DMS114 treated with DMSO at 0.1 percent for 48 hours (cell line): ENCODE results near the gene RIPOR3.
"Not testable (repeated sequence)": the region's sequence is repeated elsewhere in the genome, so short reads cannot be mapped to it uniquely, and the experiment has no call there.

Source experiments
- DNase-seq: peaks from one replicate; lab custom pipeline; 2025; ENCODE audit not compliant: unreplicated experiment; lab: John Stamatoyannopoulos, UW

RIPOR3 gene

GRCh38 chr20:50703651-50704438, 12.5 kb upstream of the RIPOR3 start:
- not testable (repeated sequence) for DNase-seq

- no peak for DNase-seq
These were observed 10.0 kb upstream of the RIPOR3 start for GRCh38 chr20:50701041-50701963.

- DNase-seq: no peak
These were observed 8.3 kb upstream of the RIPOR3 start for GRCh38 chr20:50699688-50700087.

- DNase-seq: not testable (repeated sequence)
These were observed 6.9 kb upstream of the RIPOR3 start for GRCh38 chr20:50698255-50698654.

- DNase-seq: no peak
These were observed 4.0 kb upstream of the RIPOR3 start for GRCh38 chr20:50695135-50695872.

- DNase-seq: no peak
These were observed 3.2 kb upstream of the RIPOR3 start for GRCh38 chr20:50694379-50695134.

GRCh38 chr20:50693001-50693400, 1.7 kb upstream of the RIPOR3 start:
- no peak for DNase-seq

- no peak for DNase-seq
These were observed 1.2 kb upstream of the RIPOR3 start for GRCh38 chr20:50692552-50692933.

- no peak for DNase-seq
These were observed 520 bp upstream of the RIPOR3 start for GRCh38 chr20:50691573-50692551.

- DNase-seq: no peak
These were observed 1.3 kb downstream of the RIPOR3 start for GRCh38 chr20:50689864-50690649.

- no peak for DNase-seq
These were observed 2.9 kb downstream of the RIPOR3 start for GRCh38 chr20:50688256-50688975.

GRCh38 chr20:50686821-50687220, 4.5 kb downstream of the RIPOR3 start:
- DNase-seq: no peak

GRCh38 chr20:50683570-50683969, 7.8 kb downstream of the RIPOR3 start:
- DNase-seq: no peak

GRCh38 chr20:50682947-50683530, 8.3 kb downstream of the RIPOR3 start:
- no peak for DNase-seq

- DNase-seq: no peak
These were observed 9.3 kb downstream of the RIPOR3 start for GRCh38 chr20:50682065-50682464.

- no peak for DNase-seq
These were observed 9.8 kb downstream of the RIPOR3 start for GRCh38 chr20:50681359-50682064.
